ENCODE data around the gene ENTREP3. TPM values are rescaled to one million over a fixed set of nuclear protein-coding genes. Genes with fewer than 3 reads are reported as not detected.
"Not testable (repeated sequence)": the region's sequence is repeated elsewhere in the genome, so short reads cannot be mapped to it uniquely, and the experiment has no call there.

Gene ENTREP3
- total RNA-seq, 2 donors from 2014 or later: 49.5 to 65.9 TPM

DNA sequence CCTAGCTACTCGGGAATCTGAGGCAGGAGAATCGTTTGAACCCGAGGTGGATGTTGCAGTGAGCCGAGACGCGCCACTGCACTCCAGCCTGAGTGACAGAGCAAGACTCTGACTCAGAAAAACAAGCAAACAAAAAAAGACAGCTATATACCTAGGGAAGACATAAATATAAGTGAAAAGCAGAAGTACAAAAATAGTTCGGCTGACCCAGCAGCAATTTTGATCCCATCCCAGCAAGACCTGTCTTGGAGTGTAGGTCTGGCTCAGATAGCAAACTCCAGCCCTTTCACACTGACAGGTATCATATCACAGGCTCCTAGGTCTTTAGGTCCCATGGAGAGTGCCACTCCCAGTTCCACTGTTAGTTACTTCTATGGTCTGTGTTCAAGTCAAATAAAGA lies 32.2 kb downstream of the ENTREP3 start:
- no peaks in the 10 kb centered on the region for H3K9me3 ChIP-seq (ENCODE audit: control insufficient read depth, low read length)
- no peaks in the 10 kb centered on the region for H3K4me1 ChIP-seq (ENCODE audit: control insufficient read depth, insufficient read depth, low read length)
- TF ChIP-seq, protein P1, sequence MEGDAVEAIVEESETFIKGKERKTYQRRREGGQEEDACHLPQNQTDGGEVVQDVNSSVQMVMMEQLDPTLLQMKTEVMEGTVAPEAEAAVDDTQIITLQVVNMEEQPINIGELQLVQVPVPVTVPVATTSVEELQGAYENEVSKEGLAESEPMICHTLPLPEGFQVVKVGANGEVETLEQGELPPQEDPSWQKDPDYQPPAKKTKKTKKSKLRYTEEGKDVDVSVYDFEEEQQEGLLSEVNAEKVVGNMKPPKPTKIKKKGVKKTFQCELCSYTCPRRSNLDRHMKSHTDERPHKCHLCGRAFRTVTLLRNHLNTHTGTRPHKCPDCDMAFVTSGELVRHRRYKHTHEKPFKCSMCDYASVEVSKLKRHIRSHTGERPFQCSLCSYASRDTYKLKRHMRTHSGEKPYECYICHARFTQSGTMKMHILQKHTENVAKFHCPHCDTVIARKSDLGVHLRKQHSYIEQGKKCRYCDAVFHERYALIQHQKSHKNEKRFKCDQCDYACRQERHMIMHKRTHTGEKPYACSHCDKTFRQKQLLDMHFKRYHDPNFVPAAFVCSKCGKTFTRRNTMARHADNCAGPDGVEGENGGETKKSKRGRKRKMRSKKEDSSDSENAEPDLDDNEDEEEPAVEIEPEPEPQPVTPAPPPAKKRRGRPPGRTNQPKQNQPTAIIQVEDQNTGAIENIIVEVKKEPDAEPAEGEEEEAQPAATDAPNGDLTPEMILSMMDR (conservative IDR thresholded peaks at IDR 0.05): no peak
- no peak overlapping the region for H3K9ac ChIP-seq (ENCODE audit: extremely low read depth, low read length, poor library complexity, severe bottlenecking)
- no peak overlapping the region for H3K27ac ChIP-seq (ENCODE audit: low read depth, low read length)
- Mint-ChIP-seq H3K4me3 (no peak overlapping the region), H3K27me3 (ENCODE audit: insufficient read depth) (no peaks in the 10 kb centered on the region), H3K9me3 (no peaks in the 10 kb centered on the region), H3K27ac (no peak overlapping the region), H3K4me1 (peaks cover 18% of the 10 kb centered on the region), H3K36me3 (ENCODE audit: low read depth) (peaks cover 2% of the 10 kb centered on the region)
- H3K4me3 ChIP-seq (ENCODE audit: low read length): no peak overlapping the region
- no peaks in the 10 kb centered on the region for H3K27me3 ChIP-seq (ENCODE audit: control insufficient read depth, insufficient read depth, low read length, poor library complexity, severe bottlenecking)
- no peaks in the 10 kb centered on the region for H3K36me3 ChIP-seq (ENCODE audit: control insufficient read depth, insufficient read depth, low read length)
- no peak for DNase-seq
- 88 to 99% methylated on average over 6 to 7 of the region's 7 CpGs for WGBS, 2 experiments (ENCODE audit: insufficient coverage in 1 of 2, insufficient read length in 1 of 2)

DNA sequence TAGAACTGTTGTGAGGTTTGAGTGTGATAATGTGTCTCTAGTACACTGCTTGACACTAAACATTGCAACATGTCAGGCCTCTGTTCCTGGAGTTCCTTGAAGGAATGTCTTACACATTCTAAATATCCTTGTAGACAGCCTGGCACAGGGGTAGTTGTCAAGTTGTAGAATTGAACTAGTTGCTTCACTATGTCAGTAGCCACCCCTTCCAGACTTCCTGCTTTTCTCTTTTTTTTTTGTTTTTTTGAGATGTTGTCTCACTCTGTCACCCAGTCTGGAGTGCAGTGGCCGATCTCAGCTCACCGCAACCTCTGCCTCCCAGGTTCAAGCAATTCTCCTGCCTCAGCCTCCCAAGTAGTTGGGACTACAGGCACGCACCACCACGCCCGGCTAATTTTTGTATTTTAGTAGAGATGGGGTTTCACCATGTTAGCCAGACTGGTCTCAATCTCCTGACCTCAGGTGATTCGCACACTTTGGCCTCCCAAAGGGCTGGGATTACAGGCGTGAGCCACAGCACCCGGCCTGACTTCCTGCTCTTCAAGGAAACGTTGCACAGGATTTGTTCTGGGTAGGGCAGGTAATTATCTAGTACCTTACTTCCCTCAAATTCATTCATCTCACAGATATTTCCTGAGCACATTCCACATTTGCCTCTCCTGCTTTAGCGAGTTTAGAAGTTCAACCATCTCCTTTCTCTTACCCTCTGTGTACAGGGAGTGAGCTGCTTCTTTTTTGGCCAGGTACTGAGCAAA lies 34.9 kb downstream of the ENTREP3 start:
- H3K36me3 ChIP-seq (ENCODE audit: control insufficient read depth, insufficient read depth, low read length); H3K9ac ChIP-seq (ENCODE audit: extremely low read depth, low read length, poor library complexity, severe bottlenecking); H3K4me3 Mint-ChIP-seq; H3K4me1 ChIP-seq (ENCODE audit: control insufficient read depth, insufficient read depth, low read length); H3K9me3 ChIP-seq (ENCODE audit: control insufficient read depth, low read length); H3K27me3 Mint-ChIP-seq (ENCODE audit: insufficient read depth); H3K27me3 ChIP-seq (ENCODE audit: control insufficient read depth, insufficient read depth, low read length, poor library complexity, severe bottlenecking); H3K36me3 Mint-ChIP-seq (ENCODE audit: low read depth); H3K27ac Mint-ChIP-seq; DNase-seq; H3K27ac ChIP-seq (ENCODE audit: low read depth, low read length); H3K4me3 ChIP-seq (ENCODE audit: low read length); H3K4me1 Mint-ChIP-seq; H3K9me3 Mint-ChIP-seq: not testable (repeated sequence)
- 92 to 98% methylated on average over 5 to 10 of the region's 10 CpGs for WGBS, 2 experiments (ENCODE audit: insufficient coverage in 1 of 2, insufficient read length in 1 of 2)

DNA sequence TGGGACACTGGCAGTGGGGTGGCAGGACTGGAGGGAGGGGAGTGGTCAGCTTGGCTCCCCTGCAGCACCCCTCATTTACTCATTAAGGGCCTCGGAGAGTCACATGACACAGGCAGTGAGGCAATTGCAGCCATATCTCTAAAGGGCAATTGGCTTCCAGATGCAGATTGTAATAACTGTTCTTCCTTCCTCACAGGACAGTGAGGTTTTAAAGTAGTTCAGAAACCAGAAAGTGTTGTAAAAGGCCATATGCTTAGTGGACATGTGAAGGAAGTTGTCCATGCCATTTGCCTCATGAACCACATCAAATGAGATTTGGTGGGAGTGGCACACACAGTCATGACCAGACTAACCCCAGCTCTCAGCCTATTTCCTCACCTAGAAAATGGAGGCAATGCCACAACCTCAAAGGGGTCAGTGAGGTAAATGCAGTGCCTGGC lies 35.7 kb downstream of the ENTREP3 start:
- Histone ChIP-seq H3K27ac (ENCODE audit: low read depth, low read length) (no peak overlapping the region), H3K9ac (ENCODE audit: extremely low read depth, low read length, poor library complexity, severe bottlenecking) (no peak overlapping the region)
- peak; percentile 74 for DNase-seq

More for the DNA sequence above, 35.7 kb downstream of the ENTREP3 start:
- Mint-ChIP-seq H3K4me3 (peak overlapping the region; percentile 14), H3K9me3 (no peaks in the 10 kb centered on the region), H3K4me1 (peaks cover 3% of the 10 kb centered on the region), H3K27me3 (ENCODE audit: insufficient read depth) (no peaks in the 10 kb centered on the region), H3K27ac (peak overlapping the region; percentile 83), H3K36me3 (ENCODE audit: low read depth) (peaks cover 5% of the 10 kb centered on the region)
- no peaks in the 10 kb centered on the region for H3K27me3 ChIP-seq (ENCODE audit: control insufficient read depth, insufficient read depth, low read length, poor library complexity, severe bottlenecking)
- H3K36me3 ChIP-seq (ENCODE audit: control insufficient read depth, insufficient read depth, low read length): no peaks in the 10 kb centered on the region
- WGBS, 2 experiments (ENCODE audit: insufficient coverage in 1 of 2, insufficient read length in 1 of 2): 50 to 63% methylated on average over 1 of the region's 1 CpG
- TF ChIP-seq, protein P1 (conservative IDR thresholded peaks at IDR 0.05): no peak
- H3K9me3 ChIP-seq (ENCODE audit: control insufficient read depth, low read length): no peaks in the 10 kb centered on the region
- no peak overlapping the region for H3K4me3 ChIP-seq (ENCODE audit: low read length)
- H3K4me1 ChIP-seq (ENCODE audit: control insufficient read depth, insufficient read depth, low read length): no peaks in the 10 kb centered on the region

Measured in endodermal cell (in vitro differentiated cells).